SIG-M5 (cell line): Measurements from ENCODE around the gene VANGL2.

Experiments used
- DNase-seq: peaks from one replicate; lab custom pipeline; 2025; lab: John Stamatoyannopoulos, UW

Gene VANGL2

DNA sequence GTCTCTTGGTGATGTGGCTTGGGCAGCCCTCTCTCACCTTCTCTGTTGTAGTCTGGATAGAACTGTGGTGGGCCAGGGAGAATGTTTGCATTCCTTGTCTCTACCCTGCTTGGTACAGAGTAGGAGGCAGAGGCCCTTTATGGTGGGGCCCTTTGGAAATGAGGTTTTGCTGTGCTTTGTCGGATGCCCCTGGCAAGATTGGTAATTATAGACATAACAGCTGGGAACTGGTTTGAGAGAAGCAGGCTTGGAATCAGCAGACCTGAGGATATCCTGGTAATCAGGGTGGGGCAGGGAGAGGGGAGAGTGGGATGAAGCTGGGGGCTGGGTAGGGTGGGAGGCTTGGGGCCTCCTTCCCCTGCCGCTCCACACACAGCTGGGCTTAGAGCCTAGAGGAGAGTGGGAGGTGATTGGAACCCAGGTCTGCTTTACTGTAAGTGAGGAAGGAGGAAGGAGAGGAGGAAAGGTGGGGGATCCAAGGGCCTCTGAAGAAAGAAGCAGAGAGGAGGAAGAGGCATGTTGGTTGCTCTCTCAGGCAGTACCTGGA is 5.0 kb downstream of the VANGL2 start:
- DNase-seq, result no peak

DNA sequence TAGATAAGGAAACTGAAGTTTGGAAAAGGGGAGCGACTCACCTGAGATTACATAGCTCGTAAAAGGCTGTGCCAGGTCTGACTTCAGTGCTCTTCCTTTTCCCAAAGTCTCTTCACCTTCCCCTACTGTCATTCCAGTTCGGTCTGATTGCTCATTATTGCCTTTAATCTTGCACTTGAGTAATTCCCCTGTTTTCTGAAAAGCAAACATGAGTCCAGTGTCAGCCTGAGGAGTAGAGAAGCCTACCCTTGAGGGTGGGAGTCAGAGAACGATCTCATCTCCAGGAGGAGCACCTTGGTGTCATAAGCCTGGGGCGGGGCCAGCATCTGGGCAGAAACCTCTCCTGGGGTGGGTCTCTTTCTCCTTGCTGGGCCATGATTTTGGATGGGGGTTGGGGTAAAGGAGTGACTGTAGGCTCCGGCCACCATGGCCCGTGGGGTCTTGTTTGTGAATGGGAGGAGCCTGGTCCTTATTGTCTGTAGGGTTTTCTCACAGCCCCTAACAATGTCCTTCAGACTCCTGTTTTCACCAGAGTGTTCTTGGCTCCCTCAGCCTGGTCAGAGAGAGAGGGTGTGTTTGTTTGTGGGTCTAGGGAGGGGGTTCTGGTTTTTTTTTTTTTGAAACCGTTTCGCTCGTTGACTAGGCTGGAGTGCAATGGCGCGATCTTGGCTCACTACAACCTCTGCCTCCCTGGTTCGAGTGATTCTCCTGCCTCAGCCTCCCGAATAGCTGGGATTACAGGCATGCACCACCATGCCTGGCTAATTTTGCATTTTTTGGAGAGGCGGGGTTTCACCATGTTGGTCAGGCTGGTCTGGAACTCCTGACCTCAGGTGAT is 6.0 kb downstream of the VANGL2 start:
- DNase-seq, result no peak

DNA sequence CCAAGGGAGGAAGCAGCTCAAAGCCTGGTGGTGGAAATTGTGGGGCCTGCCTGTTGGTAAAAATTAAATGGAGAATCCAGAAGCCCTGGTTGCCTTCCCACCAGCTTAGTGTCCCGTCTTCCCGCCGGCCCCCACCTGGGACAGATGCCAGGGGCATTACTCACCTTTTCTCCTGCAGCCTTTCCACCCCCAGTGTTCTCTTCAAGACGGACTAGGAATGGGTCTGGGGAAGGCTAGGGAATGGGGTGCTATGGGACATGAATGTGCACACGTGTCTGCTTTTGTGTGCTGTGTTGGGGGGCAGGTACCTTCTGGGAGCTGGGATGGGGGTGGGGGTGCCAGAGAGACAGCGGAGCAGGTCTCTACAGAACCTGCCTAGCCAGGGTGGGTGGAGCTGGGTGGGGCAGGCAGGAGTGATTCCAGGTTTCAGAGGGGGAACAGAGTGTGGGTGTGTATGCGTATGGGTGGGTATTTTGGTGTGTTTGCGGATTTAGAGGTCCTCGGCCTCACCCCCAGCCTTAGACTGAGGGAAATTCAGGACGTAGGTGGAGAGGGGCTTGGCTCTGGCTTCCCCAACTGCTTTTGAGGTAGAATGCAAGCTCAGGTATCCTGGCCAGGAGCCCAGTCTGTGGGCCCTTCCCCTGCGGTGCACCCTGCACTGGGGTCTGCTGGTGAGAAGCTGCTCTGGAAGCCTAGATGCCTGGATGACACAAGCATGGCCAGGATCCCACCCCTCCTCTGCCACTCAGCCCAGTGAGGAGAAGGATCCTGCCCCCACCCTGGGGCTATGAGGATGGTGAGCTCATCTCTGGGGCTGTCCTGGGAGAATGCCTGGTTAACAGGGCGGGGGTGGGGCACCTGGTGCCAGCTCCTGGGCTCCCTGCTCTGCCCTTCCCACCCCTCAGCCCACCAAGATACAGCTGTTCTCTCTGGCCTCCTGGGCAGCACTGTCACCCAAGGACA is 7.8 kb downstream of the VANGL2 start:
- DNase-seq, result no peak

DNA sequence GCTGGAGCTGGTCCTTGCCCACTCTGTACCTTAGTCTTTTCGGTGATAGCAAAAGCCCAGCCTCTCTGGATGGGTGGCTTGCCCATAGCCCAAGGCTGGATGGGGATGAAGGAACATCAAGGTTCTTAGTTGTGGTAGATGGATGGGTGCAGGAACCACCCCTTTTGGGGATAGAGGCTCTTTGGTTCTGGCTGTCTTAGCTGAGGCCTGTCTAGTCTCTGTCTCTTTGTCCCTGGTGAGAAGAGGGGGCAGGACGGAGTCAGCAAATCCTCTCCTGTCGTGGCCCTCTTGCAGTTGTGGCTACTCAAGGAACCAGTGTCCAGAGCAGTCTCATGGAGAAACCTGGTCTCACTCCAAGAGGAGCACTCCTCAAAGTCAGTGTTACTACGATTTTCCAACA is 8.5 kb downstream of the VANGL2 start:
- no peak for DNase-seq

DNA sequence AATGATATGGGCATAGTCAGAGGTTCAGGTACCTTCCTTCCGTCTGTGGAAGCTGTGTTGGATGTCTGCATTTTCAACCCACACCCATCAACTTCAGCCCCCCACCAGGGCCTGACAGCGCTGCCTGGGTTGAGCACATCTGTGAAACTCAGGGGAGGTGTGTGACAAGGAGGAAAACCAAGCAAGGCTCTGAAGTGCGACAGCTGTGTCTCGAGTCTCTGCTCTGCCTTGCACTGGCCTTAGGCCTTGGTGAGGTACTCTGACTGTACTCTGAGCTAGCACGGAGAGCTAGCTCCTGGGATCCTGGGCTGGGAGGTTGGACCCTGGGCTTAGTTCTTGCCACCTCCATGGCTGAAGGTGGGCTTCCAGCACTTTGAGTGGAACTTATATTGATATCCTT is 9.1 kb downstream of the VANGL2 start:
- DNase-seq, result no peak

DNA sequence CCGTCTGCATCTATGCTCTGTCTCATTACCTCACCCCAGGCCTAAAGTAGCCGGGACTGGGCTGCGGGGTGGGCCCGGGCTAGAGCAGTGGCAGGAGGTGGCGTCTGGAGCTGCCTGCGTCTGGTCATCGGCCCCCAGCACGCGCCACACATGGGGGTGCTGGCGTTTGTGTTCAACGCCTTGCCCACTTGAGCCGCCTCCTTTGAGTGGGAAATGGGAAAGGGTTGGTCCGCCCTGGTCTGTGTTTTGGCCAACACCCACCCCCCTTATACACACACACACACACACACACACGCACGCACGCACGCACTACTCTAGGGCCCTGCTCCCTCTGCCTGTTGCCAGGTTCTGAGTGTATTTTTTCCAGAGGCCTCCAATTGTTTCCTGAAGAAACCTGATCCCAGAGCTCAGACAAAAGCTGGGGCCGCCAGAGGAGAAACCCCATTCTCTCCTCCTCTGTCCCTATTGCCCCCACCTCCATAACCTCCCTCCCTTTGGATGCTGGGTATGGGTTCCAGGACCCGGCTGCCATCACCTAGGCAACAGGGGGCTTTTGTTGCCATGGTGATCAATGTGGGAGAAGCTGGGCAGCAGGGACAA is 10.1 kb downstream of the VANGL2 start:
- no peak for DNase-seq

DNA sequence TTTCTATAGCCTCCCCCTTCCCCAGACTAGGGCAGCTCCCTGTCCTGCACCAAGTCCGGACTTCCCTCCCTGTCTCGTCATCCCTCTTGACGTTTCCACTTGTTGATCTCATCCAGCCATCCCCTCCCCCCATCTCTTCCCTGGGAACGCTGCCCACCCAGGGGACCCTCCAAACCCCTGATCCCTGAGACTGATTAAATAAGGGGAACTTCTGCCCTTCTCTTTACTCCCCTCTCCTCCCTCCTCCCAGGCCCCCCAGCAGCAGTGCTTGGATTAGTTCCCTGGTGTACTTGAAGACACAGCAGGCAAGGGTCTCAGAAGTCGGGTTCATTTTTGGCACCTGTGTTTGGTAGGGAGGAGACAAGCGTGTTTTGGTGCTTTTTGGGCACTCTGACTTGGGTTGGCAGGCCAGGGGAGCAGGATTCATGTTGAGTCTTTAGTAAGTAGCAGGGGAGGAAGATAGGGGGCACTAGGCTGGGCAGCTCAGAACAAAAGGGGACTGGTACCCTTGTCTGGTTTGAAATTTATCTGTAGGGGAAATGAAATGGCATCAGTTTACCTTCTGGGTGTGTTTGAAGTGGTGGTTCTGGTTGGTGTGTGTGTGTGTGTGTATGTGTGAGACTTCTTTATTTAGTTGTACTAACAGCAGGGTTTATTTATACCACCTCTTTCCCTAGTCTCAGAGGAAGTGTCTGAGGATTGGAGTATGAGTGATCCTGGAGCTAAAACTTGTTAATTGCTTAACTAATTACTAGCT is 11.1 kb downstream of the VANGL2 start:
- no peak for DNase-seq

DNA sequence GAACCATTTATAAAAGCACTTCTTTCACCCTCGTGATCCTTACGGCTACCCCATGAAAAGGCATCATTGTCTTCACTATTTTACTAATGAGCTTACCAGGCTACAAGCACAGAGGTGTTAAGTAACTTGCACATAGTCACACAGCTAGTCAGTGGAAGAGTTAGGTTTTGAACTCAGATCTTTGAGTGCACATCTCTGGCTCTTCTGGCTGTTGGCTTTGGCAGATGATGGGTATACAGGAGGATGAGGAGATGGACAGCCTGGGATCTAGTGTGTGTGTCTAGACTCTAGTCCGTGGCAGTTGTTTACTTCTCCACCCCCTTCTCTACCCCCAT is 11.6 kb downstream of the VANGL2 start:
- no peak for DNase-seq

DNA sequence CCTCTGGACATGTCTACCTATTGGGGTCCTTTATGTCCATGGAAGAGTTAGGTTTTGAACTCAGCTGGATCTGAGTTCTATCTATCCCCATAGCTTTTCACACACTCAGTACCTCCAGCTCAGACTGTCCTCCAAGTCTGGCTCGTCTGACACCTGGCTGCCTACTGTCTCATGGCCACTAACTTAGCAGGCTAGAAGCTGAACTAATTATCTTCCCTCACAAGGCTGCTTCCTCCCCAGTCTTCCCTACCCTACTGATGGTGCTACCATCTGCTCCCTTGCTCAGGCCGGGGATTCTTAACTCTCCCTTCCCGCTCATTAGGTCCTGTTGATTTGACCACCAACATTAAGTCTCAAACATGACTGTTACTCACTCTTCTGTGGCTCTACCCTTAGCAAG is 13.4 kb downstream of the VANGL2 start:
- DNase-seq, result no peak

DNA sequence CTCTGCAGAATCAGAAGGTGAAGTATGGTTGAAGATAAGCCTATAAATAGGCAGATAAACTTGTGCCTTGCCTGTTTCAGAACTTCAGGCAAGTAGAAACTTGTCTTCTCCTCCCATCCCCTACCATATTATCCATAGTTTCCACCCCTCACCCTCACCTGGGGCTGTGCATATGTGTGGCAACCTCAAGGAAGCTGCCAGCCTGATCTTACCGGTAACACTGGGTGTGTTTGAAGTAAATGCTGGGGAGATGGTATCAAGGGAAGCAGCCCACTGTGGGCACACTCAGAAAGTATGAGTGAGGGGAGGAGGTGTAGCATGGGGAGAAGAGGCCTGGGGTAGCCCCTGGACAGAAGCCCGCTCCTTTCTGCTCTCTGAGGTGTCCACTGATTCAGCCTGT is 14.5 kb downstream of the VANGL2 start:
- DNase-seq, result no peak

DNA sequence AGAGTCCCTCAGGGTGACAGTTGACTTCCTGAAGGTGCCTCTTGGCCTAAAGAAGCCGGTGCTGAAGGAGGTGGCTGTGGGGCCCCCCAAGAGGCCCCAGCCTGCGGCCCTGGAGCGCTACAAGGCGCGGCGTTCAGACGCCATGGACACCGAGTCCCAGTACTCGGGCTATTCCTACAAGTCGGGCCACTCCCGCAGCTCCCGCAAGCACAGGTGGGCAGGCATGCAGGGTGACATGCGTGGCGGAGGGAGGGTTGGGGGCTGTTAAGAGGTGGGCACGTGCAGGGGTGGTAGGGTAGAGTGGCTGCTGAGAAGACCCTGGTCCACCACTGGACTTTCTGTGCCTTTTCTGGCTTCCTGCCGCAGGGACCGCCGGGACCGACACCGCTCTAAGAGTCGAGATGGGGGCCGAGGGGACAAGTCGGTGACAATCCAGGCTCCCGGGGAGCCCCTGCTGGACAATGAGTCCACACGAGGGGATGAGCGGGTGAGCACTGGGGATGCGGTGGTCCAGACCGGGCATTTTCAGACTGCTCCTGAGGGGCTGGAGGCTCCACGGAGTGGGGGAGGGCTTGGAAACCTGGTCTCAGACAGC is 15.4 kb downstream of the VANGL2 start:
- DNase-seq, result no peak

DNA sequence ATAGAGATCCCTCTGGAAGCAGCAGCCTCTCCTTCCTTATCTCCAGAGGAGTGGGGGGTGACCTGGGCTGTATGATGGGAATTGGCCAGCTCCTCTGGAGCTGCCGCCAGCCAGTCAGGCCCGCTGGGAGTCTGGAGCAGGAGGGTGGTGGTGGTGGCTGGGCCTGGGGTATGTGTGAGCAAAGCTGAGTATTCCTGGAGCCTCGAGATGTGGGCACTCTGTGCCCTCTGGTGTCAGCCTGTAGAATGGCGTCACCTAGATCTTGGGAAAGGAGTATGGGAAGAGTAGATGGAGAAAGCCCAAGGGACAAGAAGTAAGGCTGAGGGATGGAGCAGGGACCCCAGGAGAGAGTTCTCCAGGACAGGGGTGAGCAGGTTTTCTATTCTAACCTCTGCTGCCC is 16.0 kb downstream of the VANGL2 start:
- DNase-seq, result no peak

DNA sequence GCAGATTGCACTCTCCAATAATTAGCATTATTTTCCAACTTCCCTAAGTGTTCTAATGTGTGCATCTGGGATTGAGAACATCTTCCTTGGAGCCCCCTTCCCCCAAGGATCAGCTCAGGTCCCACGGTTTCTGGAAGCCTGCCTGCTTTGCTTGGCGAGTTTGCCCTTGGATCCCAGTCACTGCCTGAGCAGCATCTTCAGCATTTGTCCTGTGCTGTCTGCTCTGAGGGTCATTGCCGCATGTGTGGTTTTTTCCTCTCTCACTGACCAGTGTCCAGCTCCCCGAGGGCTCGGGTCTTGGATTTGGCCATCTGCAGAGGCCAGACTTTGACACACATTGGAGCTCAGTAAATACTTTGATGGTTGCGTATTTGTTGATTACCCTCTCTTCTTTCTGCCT is 18.1 kb downstream of the VANGL2 start:
- DNase-seq, result no peak

DNA sequence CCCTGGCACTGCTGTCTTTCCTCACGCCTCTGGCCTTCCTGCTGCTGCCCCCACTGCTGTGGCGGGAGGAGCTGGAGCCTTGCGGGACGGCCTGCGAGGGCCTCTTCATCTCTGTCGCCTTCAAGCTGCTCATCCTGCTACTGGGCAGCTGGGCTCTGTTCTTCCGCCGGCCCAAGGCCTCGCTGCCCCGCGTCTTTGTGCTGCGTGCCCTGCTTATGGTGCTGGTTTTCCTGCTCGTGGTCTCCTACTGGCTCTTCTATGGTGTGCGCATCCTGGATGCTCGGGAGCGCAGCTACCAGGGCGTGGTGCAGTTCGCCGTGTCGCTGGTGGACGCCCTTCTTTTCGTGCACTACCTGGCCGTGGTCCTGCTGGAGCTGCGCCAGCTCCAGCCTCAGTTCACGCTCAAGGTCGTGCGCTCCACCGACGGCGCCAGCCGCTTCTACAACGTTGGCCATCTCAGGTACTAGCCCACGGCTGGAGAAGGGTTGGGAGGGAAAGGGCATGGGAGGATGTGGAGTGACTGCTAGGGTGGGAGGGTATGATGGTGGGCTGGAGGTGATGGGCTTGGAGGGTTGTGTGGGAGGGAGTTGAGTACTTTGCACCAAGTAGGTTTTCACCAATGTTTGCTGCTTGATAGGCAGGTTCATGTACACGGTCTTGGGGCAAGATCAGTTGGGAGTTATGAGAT is 18.9 kb downstream of the VANGL2 start:
- no peak for DNase-seq

DNA sequence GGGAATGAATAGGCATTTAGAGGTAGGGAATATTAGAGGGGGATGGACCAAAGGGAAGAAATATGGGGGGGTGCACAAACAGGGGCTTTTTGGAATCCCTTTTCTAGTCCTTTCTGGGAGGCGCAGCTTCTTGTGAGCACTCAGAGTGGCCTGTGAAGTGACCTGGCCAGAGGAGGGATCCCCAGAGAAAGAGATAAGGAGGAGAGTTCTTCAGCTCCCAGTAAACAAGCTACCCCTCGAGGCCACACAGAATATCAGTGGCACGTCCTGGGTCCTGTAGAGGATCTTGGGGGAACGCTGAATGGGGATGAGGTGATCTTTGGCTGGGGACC is 19.4 kb downstream of the VANGL2 start:
- DNase-seq, result no peak

DNA sequence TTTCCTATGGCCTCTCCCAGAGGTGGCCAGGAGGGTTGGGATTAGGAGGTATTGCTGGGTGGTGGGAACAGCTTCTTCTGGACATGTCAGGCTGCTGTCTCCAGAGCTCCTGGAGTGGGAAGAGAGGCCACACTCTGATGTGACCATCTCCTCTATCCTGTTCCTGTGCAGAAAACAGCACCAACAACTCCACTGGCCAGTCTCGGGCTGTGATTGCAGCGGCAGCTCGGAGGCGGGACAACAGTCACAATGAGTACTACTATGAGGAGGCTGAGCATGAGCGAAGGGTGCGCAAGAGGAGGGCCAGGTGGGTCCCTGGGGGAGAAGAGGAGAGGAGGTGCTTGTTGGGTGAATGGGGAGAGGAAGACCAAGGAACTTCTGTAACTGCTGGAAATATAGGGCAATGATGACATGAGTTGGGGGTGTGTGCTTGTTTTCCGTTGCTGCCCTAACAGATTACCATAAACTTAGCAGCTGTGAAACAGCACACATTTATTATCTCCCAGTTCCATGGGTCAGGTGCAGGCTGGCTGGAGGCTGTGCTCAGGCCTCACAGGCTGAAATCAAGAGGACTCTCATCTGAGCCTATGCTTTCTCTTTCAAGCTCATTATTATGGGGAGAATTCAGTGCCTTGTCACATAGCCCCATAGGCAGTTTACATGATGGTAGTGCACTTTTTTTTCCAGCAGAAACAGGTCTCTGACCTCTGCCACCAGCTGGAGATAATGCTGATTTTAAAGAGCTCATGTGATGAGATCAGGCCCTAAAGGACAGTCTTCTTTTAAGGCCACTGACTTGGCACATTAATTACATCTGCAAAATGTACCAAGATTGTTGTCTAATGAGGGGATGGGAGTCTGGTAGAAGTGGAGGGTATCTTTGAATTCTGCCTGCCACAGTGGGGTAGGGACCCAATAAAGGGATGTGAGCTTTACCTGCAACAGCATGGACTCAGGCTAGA is 20.8 kb downstream of the VANGL2 start:
- DNase-seq, result no peak

DNA sequence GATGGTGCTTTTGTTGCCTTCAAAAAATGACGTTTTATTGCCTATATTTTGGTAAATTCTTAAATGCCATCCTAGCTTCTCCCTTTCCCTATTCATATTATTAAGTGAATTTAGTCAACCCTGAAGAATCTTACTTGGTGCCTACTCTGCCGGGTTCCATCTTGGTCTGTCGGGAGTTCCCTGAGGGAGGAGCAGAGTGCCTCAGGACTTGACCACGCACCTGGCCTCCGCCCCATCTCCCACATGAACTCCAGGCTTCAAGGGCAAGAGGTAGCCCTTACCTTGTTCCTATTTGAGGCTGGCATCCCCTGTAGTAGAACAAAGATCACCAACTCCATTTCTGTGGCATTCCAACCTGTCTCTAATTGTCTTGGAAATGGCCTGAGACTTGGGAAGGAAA is 21.5 kb downstream of the VANGL2 start:
- no peak for DNase-seq

DNA sequence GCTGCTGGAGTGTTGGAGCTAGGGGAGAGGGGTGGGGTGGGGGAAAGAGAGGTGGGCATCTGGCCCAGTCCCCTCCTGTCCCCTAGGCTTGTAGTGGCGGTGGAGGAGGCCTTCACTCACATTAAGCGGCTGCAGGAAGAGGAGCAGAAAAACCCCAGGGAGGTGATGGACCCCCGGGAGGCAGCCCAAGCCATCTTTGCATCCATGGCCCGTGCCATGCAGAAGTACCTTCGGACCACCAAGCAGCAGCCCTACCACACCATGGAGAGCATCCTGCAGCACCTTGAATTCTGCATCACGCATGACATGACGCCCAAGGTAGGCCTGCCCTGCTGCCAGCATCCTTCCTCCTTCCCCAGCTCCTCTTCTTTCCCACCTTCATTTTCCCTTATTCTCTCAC is 23.6 kb downstream of the VANGL2 start:
- no peak for DNase-seq

DNA sequence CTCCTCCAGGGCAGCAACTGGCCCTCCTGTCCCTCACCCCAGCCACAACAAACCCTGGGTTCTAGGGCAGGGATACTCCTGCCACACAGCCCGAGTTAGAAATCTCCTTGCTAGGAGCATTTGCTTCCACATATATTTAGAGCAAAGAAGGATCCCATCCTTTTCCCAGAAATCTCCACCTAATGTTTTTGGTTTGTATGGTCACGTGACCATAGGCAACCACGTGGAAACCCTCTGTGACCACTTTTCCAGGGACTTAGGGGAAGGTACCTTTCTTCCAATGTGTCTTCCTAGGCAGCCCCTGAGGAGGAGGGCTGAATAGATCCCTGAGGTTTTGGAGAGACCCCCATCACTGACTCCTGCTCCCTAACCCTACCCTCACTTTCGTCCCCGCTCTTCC is 25.5 kb downstream of the VANGL2 start:
- no peak for DNase-seq

DNA sequence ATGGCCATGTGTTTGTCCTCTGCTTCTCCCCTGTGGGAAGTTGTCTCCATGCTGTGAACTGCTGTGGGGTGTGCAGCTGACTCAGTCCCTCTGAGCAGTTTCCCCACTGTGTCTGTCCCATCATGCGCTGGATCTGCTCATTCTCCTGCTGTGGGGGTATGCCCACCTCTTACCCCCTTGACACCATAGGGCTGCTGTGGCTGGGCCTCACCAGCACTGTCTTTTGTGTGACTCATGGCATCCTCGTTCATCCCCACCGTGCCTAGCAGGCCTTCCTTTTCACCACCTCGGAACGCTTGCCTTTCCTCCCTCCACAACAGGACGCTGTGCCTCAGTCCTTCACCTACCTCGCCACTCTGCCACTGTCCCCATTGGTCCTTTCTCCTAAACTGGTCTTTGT is 27.3 kb downstream of the VANGL2 start:
- no peak for DNase-seq
